Activated naive CD8-positive, alpha-beta T cell (primary cell): ENCODE measurements around the gene LIN52.
A peak's percentile ranks its signal among the peaks of the same experiment; 100 is the strongest.

Experiments
- H3K27ac Mint-ChIP-seq: one replicate; pipeline ENCODE4 v1.8.0; 2021; ENCODE audit warnings: mixed read lengths
- H3K27me3 Mint-ChIP-seq: one replicate; pipeline ENCODE4 v1.8.0; 2021; ENCODE audit warnings: mixed read lengths
- H3K36me3 Mint-ChIP-seq: one replicate; pipeline ENCODE4 v1.8.0; 2021; ENCODE audit warnings: mixed read lengths
- H3K4me1 Mint-ChIP-seq: one replicate; pipeline ENCODE4 v1.8.0; 2021; ENCODE audit warnings: low read depth, mixed read lengths
- H3K4me3 Mint-ChIP-seq: one replicate; pipeline ENCODE4 v1.8.0; 2021; ENCODE audit warnings: mild to moderate bottlenecking, mixed read lengths
- H3K9me3 Mint-ChIP-seq: one replicate; pipeline ENCODE4 v1.8.0; 2021; ENCODE audit warnings: low read depth, mixed read lengths

LIN52 gene

GRCh38 chr14:74220991-74221390, 136.2 kb downstream of the LIN52 start:
- no peaks in the 10 kb centered on the region for H3K36me3 Mint-ChIP-seq
- H3K4me1 Mint-ChIP-seq, result no peaks in the 10 kb centered on the region
- H3K27ac Mint-ChIP-seq, result no peak overlapping the region
- peaks cover 5% of the 10 kb centered on the region for H3K27me3 Mint-ChIP-seq
- H3K4me3 Mint-ChIP-seq, result no peak overlapping the region
- no peaks in the 10 kb centered on the region for H3K9me3 Mint-ChIP-seq

DNA sequence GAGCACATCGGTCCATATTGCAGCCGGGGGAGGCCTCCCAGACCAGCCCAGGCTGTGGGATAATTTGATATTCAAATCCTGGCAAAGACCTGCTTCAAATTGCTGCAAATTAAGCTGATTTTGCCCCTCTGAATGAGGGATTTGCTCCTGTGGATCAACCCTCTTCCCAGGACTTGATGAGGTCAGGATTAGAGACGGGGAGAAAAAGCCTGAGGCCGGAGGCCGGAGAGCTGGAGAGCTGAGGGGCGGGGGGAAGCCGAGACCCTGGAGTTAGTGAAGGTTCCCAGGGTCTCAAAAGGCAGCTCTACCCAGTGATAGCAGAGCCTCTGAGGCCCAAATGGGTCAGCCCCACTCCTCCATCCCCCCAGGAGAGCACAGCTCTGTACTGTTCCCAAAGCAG, 137.0 kb downstream of the LIN52 start:
- Mint-ChIP-seq H3K36me3 (no peaks in the 10 kb centered on the region), H3K27me3 (peaks cover 5% of the 10 kb centered on the region), H3K4me1 (no peaks in the 10 kb centered on the region), H3K27ac (no peak overlapping the region), H3K9me3 (no peaks in the 10 kb centered on the region), H3K4me3 (no peak overlapping the region)

- peaks cover 6% of the 10 kb centered on the region for H3K27me3 Mint-ChIP-seq
- H3K27ac Mint-ChIP-seq, result no peak overlapping the region
- H3K4me3 Mint-ChIP-seq, result no peak overlapping the region
- no peaks in the 10 kb centered on the region for H3K4me1 Mint-ChIP-seq
- H3K9me3 Mint-ChIP-seq, result no peaks in the 10 kb centered on the region
- H3K36me3 Mint-ChIP-seq, result no peaks in the 10 kb centered on the region
Observed at GRCh38 chr14:74223016-74223415, 138.3 kb downstream of the LIN52 start.

DNA sequence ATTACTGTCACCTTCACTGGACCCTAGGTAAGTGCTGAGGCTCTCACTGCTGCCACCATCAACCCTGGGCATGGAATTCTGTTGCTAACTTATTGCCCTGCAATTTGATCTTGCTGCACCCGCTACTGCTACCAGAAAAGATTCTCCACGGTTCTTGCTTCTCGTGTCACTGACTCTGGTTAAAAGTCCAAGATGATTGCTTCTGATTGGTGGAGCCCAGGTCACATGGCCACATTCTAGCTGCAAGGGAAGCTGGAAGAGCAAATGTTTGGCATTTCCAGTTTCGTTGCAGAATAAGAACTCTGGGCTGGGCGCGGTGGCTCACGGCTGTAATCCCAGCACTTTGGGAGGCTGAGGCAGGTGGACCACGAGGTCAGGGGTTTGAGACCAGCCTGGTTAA, 147.0 kb downstream of the LIN52 start:
- Mint-ChIP-seq H3K36me3 (peaks cover 2% of the 10 kb centered on the region), H3K27me3 (peaks cover 10% of the 10 kb centered on the region), H3K4me1 (no peaks in the 10 kb centered on the region), H3K27ac (no peak overlapping the region), H3K9me3 (peaks cover 6% of the 10 kb centered on the region), H3K4me3 (no peak overlapping the region)

DNA sequence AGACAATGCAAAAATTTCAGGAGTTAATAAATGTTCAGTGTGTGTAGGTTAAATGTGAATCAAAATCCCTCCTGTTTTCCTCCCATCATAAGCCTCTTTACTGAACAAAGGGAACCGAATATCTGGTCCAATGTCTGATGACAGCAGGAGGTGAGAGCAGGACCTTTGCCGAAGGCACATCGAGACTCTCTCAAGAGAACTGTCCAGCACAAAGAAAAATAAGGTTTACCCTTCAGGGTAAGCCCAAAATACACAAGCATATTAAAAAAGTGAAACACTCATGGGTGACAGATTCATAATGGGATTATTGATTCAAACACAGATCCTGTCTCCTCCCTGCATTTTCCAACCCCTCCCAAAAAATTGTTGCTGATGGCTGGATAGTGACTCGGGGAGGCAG, 150.3 kb downstream of the LIN52 start:
- no peak overlapping the region for H3K4me3 Mint-ChIP-seq
- H3K27me3 Mint-ChIP-seq, result peaks cover 21% of the 10 kb centered on the region
- H3K36me3 Mint-ChIP-seq, result peaks cover 2% of the 10 kb centered on the region
- peaks cover 6% of the 10 kb centered on the region for H3K9me3 Mint-ChIP-seq
- H3K4me1 Mint-ChIP-seq, result peaks cover 4% of the 10 kb centered on the region
- H3K27ac Mint-ChIP-seq, result no peak overlapping the region

GRCh38 chr14:74237441-74237840, 152.7 kb downstream of the LIN52 start:
- H3K27ac Mint-ChIP-seq, result no peak overlapping the region
- H3K36me3 Mint-ChIP-seq, result no peaks in the 10 kb centered on the region
- H3K4me1 Mint-ChIP-seq, result peaks cover 19% of the 10 kb centered on the region
- peaks cover 28% of the 10 kb centered on the region for H3K27me3 Mint-ChIP-seq
- H3K9me3 Mint-ChIP-seq, result peaks cover under 1% of the 10 kb centered on the region
- H3K4me3 Mint-ChIP-seq, result no peak overlapping the region

DNA sequence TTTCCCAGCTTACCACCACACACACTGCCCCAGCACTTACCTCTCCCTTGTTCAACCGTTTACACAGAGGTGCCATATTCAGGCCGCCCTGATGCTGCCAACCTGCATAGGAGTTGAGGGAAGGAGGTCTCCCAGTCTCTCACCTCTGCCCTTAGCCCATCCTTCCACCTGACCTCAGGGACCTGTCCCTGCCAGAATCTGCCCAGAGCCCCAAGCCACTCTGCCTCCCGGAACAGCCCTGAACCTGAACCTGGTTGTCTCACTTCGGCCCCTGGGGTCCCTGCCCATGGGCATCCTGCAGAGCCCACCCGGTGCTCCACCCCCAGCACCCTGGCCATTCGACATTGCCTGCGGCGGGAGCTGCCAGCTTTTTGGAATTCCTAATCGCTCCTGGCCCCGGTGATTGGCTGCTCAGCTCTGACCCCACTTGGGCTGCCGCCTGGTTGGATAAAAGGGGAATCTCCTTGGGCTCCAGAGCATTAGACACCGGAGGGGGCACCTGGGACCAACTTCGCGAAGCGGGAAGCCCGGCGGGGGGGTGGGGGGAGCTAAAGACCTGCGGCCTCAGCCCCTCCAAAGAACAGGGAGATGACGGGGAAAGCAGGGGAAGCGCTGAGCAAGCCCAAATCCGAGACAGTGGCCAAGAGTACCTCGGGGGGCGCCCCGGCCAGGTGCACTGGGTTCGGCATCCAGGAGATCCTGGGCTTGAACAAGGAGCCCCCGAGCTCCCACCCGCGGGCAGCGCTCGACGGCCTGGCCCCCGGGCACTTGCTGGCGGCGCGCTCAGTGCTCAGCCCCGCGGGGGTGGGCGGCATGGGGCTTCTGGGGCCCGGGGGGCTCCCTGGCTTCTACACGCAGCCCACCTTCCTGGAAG, 154.5 kb downstream of the LIN52 start, which contains the start of gene VSX2:
Gene VSX2 (plus strand): TSS at position 476 of the 874 bp plus-strand sequence. CDS start 113 bp downstream, at position 589.
- H3K4me1 Mint-ChIP-seq, result peaks cover 26% of the 10 kb centered on the region
- peak within 1 kb of the TSS; percentile 78 for H3K4me3 Mint-ChIP-seq
- no peaks in the 10 kb centered on the region for H3K9me3 Mint-ChIP-seq

GRCh38 chr14:74239848-74240793, 155.4 kb downstream of the LIN52 start:
- Mint-ChIP-seq H3K9me3 (no peaks in the 10 kb centered on the region), H3K36me3 (no peaks in the 10 kb centered on the region), H3K27me3 (peaks cover 48% of the 10 kb centered on the region), H3K27ac (no peak overlapping the region), H3K4me1 (peaks cover 26% of the 10 kb centered on the region), H3K4me3 (peak overlapping the region; percentile 78)

More for the DNA sequence above, 154.5 kb downstream of the LIN52 start, which contains the start of gene VSX2:
- H3K36me3 Mint-ChIP-seq, result no peaks in the 10 kb centered on the region
- peaks cover 46% of the 10 kb centered on the region for H3K27me3 Mint-ChIP-seq
- no peak within 1 kb of the TSS for H3K27ac Mint-ChIP-seq

GRCh38 chr14:74240794-74241651, 156.3 kb downstream of the LIN52 start:
- no peaks in the 10 kb centered on the region for H3K36me3 Mint-ChIP-seq
- H3K27ac Mint-ChIP-seq, result no peak overlapping the region
- H3K4me3 Mint-ChIP-seq, result peak overlapping the region; percentile 78
- peaks cover 56% of the 10 kb centered on the region for H3K27me3 Mint-ChIP-seq
- peaks cover 26% of the 10 kb centered on the region for H3K4me1 Mint-ChIP-seq
- H3K9me3 Mint-ChIP-seq, result no peaks in the 10 kb centered on the region

DNA sequence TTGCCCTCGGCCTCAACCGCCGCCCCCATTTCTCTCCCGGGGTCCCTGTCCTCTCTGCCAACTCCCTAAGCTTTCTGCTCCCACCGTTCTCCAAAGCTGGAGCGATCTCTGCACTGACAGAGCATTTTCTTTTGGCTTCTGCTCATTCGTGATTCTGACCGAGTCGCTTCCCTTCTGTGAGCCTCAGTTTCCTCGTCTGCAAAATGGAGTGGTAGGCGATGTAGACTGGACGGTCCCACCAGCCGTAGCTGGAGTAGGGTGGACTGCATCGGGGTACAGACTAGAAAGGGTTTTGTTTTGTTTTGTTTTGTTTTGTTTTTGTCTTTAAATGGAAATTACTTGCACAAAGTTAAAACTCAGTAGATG, 156.9 kb downstream of the LIN52 start:
- peaks cover 57% of the 10 kb centered on the region for H3K27me3 Mint-ChIP-seq
- peak overlapping the region; percentile 78 for H3K4me3 Mint-ChIP-seq
- H3K9me3 Mint-ChIP-seq, result no peaks in the 10 kb centered on the region
- H3K4me1 Mint-ChIP-seq, result peaks cover 26% of the 10 kb centered on the region
- no peak overlapping the region for H3K27ac Mint-ChIP-seq
- H3K36me3 Mint-ChIP-seq, result no peaks in the 10 kb centered on the region

- H3K36me3 Mint-ChIP-seq, result no peaks in the 10 kb centered on the region
- peak overlapping the region; percentile 78 for H3K4me3 Mint-ChIP-seq
- peaks cover 26% of the 10 kb centered on the region for H3K4me1 Mint-ChIP-seq
- no peaks in the 10 kb centered on the region for H3K9me3 Mint-ChIP-seq
- H3K27me3 Mint-ChIP-seq, result peaks cover 57% of the 10 kb centered on the region
- H3K27ac Mint-ChIP-seq, result no peak overlapping the region
Observed at GRCh38 chr14:74242021-74242779, 157.4 kb downstream of the LIN52 start.

GRCh38 chr14:74242780-74243042, 158.0 kb downstream of the LIN52 start:
- H3K4me3 Mint-ChIP-seq, result no peak overlapping the region

DNA sequence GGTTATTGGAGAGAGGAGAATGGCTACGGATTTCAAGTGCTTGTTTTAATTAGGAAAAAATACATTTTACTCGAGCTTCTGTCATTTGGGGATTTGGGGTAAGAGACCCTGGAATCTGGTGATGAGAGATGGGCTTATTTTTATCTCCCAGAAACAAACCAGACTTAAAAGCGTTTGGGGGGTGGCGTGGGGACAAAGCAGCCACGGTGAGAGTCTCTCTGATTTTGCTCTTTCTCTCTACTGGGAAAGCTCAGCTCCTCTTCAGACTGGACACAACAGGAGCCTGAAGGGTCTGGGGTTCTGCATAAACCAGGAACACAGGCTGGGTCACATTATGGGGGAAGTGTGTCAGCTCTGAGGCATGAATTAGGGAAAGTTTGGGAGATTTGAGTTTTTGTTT, 158.3 kb downstream of the LIN52 start:
- Mint-ChIP-seq H3K27me3 (peaks cover 51% of the 10 kb centered on the region), H3K27ac (no peak overlapping the region), H3K9me3 (no peaks in the 10 kb centered on the region), H3K36me3 (no peaks in the 10 kb centered on the region), H3K4me1 (peaks cover 26% of the 10 kb centered on the region), H3K4me3 (peak overlapping the region; percentile 30)

More at GRCh38 chr14:74242780-74243042, 158.0 kb downstream of the LIN52 start:
- Mint-ChIP-seq H3K27ac (no peak overlapping the region), H3K27me3 (peaks cover 54% of the 10 kb centered on the region), H3K4me1 (peaks cover 26% of the 10 kb centered on the region), H3K36me3 (no peaks in the 10 kb centered on the region), H3K9me3 (no peaks in the 10 kb centered on the region)

- H3K27ac Mint-ChIP-seq, result no peak overlapping the region
- peaks cover 22% of the 10 kb centered on the region for H3K4me1 Mint-ChIP-seq
Observed at GRCh38 chr14:74244115-74244514, 159.4 kb downstream of the LIN52 start.

More at GRCh38 chr14:74244115-74244514, 159.4 kb downstream of the LIN52 start:
- Mint-ChIP-seq H3K4me3 (no peak overlapping the region), H3K36me3 (no peaks in the 10 kb centered on the region), H3K27me3 (peaks cover 44% of the 10 kb centered on the region), H3K9me3 (no peaks in the 10 kb centered on the region)
